OCI-LY3 (cell line): ENCODE results near the gene POLG2.

Source experiments
- H2AFZ ChIP-seq: fragments of 200-600, 300-600 bp; shearing (Covaris generic); 2 replicates; pipeline ENCODE4 v1.6.0; 2014; ENCODE audit warnings: antibody characterized with exemption, low read depth, low read length
- H3K27ac ChIP-seq: fragments of 200-600, 300-600 bp; sonication (generic); 2 replicates; pipeline ENCODE4 v1.5.1; 2014; ENCODE audit warnings: mild to moderate bottlenecking, low read length, moderate library complexity, mixed read lengths
- H3K27me3 ChIP-seq: fragments of 200-600, 300-600 bp; sonication (generic); 2 replicates; pipeline ENCODE4 v1.6.1; 2014; ENCODE audit warnings: low read depth, low read length, mixed read lengths
- H3K36me3 ChIP-seq: fragments of 200-600, 300-600 bp; sonication (generic); replicated peaks from 2 replicates; pipeline ENCODE3; 2014; ENCODE audit warnings: low read depth, low read length, mixed read lengths
- H3K4me1 ChIP-seq: fragments of 300-600, 200-600 bp; sonication (generic); 2 replicates; pipeline ENCODE4 v1.6.1; 2014; ENCODE audit warnings: low read length, mixed read lengths
- H3K4me2 ChIP-seq: fragments of 200-600, 300-600 bp; sonication (generic); 2 replicates; pipeline ENCODE4 v1.6.1; 2014; ENCODE audit warnings: low read length, mixed read lengths
- H3K4me3 ChIP-seq: fragments of 300-600, 200-600 bp; sonication (generic); 2 replicates; pipeline ENCODE4 v1.5.1; 2014; ENCODE audit warnings: antibody characterized with exemption, mild to moderate bottlenecking, low read length, moderate library complexity
- H3K79me2 ChIP-seq: fragments of 300-600, 200-600 bp; shearing (Covaris generic); 2 replicates; pipeline ENCODE4 v1.6.1; 2014; ENCODE audit warnings: mild to moderate bottlenecking, low read length, mixed read lengths
- H3K9ac ChIP-seq: fragments of 300-600, 200-600 bp; shearing (Covaris generic); 2 replicates; pipeline ENCODE4 v1.6.0; 2014; ENCODE audit warnings: mild to moderate bottlenecking, low read length, moderate library complexity
- H3K9me3 ChIP-seq: fragments of 200-600, 300-600 bp; shearing (Covaris generic); 2 replicates; pipeline ENCODE4 v1.6.1; 2014; ENCODE audit warnings: low read length, mixed read lengths; ENCODE audit not compliant: insufficient read depth
- H4K20me1 ChIP-seq: fragments of 200-600, 300-600 bp; sonication (generic); 2 replicates; pipeline ENCODE4 v1.6.1; 2016; ENCODE audit warnings: low read length, mixed read lengths; ENCODE audit not compliant: insufficient read depth
- EZH2phosphoT487 ChIP-seq: fragments of 200-600 bp; shearing (Covaris generic); IDR thresholded peaks from 2 replicates; pipeline ENCODE4 v1.6.1; 2018; ENCODE audit warnings: antibody characterized with exemption, mixed run types, low read depth
- TF ChIP-seq, protein P1 (sequence below): fragments of 200-600, 300-600 bp; sonication (generic); IDR thresholded peaks from 2 replicates; pipeline ENCODE4 v1.5.1; 2014; ENCODE audit warnings: antibody characterized with exemption, low read length, low read depth

Gene POLG2

DNA sequence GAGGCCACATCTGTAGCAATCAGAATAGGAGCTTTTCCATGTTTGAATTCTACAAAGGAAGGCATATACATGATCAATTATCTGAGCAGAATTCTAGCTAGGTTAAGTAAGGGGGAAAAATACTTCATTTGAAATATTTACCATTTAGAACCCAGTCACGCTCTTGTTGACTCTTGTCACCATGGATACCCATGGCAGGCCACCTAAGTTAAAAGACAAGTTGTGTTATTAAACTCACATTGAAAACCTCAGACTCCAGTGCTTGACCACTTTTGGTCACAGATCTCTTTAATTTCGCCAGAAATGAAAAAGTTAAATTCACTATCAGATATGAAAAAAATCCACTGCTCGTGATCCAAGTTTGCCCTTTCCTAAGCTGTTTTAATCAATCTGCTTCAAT, 5.2 kb upstream of the POLG2 start:
- TF ChIP-seq, protein P1, sequence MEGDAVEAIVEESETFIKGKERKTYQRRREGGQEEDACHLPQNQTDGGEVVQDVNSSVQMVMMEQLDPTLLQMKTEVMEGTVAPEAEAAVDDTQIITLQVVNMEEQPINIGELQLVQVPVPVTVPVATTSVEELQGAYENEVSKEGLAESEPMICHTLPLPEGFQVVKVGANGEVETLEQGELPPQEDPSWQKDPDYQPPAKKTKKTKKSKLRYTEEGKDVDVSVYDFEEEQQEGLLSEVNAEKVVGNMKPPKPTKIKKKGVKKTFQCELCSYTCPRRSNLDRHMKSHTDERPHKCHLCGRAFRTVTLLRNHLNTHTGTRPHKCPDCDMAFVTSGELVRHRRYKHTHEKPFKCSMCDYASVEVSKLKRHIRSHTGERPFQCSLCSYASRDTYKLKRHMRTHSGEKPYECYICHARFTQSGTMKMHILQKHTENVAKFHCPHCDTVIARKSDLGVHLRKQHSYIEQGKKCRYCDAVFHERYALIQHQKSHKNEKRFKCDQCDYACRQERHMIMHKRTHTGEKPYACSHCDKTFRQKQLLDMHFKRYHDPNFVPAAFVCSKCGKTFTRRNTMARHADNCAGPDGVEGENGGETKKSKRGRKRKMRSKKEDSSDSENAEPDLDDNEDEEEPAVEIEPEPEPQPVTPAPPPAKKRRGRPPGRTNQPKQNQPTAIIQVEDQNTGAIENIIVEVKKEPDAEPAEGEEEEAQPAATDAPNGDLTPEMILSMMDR: no peak
- Histone ChIP-seq H3K36me3 (peaks cover 72% of the 10 kb centered on the region), H3K4me2 (no peak overlapping the region), H3K9me3 (no peaks in the 10 kb centered on the region), H3K27me3 (no peaks in the 10 kb centered on the region), H3K4me1 (peaks cover 34% of the 10 kb centered on the region), H3K9ac (no peak overlapping the region), H4K20me1 (peaks cover 16% of the 10 kb centered on the region), H3K27ac (no peak overlapping the region), H3K4me3 (no peak overlapping the region), H2AFZ (no peak overlapping the region), H3K79me2 (peaks cover 71% of the 10 kb centered on the region)

DNA sequence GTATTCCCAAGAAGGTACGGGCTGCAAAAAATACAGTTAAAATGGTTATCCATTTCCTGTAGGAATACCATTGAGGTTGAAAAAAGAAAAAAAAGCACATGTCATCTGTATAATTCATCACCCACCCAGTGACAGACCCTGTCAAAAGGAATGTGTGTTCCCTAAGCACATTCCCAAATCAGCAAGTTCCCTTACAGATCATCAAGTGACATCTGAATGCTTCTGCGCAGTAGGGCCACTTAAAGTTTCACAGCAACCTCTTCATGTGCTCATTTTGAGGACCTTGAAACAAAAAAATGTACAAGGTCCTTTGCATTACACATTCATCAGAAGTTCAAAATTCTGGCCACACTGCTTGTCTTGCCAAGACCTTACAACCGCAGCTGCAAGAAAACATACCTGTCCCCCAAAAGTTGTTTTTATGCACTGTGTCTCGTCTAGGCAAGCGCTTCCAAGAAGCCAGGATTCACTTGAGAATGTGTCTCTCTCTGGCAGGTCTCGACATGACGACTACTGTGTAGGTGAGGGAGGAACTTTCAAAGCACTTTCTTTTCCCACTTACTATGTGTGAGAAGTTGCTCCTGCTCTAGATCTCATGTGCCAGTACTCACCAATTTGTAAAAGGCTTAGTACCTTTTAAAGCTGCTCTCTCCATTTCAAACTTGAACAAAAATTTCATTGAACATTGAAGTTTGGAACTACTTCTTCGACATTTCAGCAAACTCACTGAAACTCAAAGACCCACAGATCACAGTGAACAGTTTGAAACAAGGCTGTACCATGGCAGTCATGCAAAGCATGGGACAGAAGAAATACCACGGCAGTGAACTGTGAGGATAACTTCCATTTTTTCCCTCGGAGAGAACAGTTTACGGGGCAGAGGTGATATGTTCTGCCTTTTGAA, 4.3 kb upstream of the POLG2 start:
- peaks cover 74% of the 10 kb centered on the region for H3K79me2 ChIP-seq
- H4K20me1 ChIP-seq: peaks cover 16% of the 10 kb centered on the region
- H3K9ac ChIP-seq: no peak overlapping the region
- peaks cover 72% of the 10 kb centered on the region for H3K36me3 ChIP-seq
- H3K4me3 ChIP-seq: no peak overlapping the region
- peaks cover 34% of the 10 kb centered on the region for H3K4me1 ChIP-seq
- H3K4me2 ChIP-seq: no peak overlapping the region
- no peak overlapping the region for H3K27ac ChIP-seq
- no peaks in the 10 kb centered on the region for H3K27me3 ChIP-seq
- H2AFZ ChIP-seq: no peak overlapping the region
- TF ChIP-seq, protein P1: no peak
- TF ChIP-seq EZH2phosphoT487: no peak
- no peaks in the 10 kb centered on the region for H3K9me3 ChIP-seq

DNA sequence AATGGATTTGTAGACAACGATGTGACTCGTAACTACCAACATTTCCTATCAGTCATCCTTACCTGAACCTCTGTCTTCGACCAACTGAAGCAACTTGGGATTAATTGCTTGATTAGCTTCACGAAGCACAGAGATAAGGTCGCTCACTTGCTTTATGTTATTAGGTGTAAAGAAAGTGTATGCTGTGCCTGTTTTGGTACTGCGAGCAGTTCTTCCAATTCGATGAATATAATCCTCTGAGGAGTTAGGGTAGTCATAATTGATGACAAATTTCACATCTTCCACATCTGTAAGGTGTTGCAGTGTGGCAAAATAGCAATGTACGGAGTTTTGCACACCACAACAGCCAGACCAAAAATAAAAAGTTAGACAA, 3.6 kb upstream of the POLG2 start:
- no peak overlapping the region for H3K27ac ChIP-seq
- H2AFZ ChIP-seq: no peak overlapping the region
- no peaks in the 10 kb centered on the region for H3K9me3 ChIP-seq
- peaks cover 74% of the 10 kb centered on the region for H3K79me2 ChIP-seq
- H3K4me2 ChIP-seq: no peak overlapping the region
- peaks cover 70% of the 10 kb centered on the region for H3K36me3 ChIP-seq
- H3K27me3 ChIP-seq: no peaks in the 10 kb centered on the region
- no peak overlapping the region for H3K4me3 ChIP-seq
- H3K4me1 ChIP-seq: peaks cover 37% of the 10 kb centered on the region
- H3K9ac ChIP-seq: no peak overlapping the region
- TF ChIP-seq, protein P1: no peak
- no peak for TF ChIP-seq EZH2phosphoT487
- peaks cover 16% of the 10 kb centered on the region for H4K20me1 ChIP-seq

DNA sequence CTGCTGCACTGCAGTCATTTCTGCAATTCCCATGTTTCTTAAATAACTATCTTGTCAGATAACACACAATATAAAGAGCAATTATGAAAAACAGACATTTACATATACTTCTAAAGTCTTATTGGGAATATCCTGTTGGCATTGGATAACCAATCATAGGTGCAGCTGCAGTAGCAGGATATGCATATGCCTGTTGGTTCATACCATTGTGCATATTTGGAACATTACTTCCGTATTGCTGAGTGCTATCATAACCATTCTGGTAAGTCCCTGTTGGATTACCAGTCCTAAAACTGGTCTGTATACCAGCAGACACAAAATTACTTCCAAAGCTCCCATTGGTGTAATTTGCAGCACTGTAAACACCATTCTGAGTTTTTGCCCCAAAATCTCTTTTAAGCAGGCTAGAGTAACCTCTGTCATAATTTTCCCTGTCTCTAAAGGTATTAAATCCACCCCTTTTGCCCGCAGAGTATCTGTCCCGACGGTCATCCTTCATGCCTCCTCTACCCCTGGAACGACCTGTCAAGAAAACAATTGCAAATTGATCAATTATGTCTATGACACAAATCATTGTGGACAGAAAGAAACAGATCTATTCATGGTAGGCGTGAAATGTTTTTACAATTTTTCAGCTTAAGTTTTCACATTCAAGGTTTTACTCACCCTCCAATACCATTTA, 3.1 kb upstream of the POLG2 start:
- no peak overlapping the region for H3K27ac ChIP-seq
- H4K20me1 ChIP-seq: peaks cover 13% of the 10 kb centered on the region
- H3K9ac ChIP-seq: no peak overlapping the region
- no peak overlapping the region for H2AFZ ChIP-seq
- TF ChIP-seq, protein P1: no peak
- no peak for TF ChIP-seq EZH2phosphoT487
- no peak overlapping the region for H3K4me2 ChIP-seq
- peaks cover 74% of the 10 kb centered on the region for H3K79me2 ChIP-seq
- H3K27me3 ChIP-seq: no peaks in the 10 kb centered on the region
- H3K36me3 ChIP-seq: peaks cover 67% of the 10 kb centered on the region
- peaks cover 42% of the 10 kb centered on the region for H3K4me1 ChIP-seq
- H3K9me3 ChIP-seq: no peaks in the 10 kb centered on the region
- H3K4me3 ChIP-seq: no peak overlapping the region
